ENCODE results near the gene TBCD.

DNA sequence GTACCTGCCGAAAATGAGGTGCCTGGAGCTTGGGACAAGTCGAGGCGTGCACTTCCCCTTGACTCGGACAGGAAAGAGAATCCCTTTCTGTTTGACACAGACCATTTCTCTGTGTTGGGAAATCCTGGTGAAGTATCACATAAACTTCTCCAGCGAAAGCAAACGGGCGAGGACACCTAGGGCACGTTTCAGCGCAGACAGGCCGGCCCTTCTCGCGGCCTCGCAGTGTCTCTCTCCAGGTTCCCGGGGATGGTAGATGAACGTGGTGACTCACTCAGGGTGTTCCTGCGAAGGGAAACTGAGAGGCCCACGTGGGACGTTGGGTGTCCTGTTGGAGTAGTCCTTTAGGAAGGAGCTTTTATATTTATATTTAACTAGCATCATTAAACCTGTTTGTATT lies 124.3 kb downstream of the TBCD start:
- no peak for TF ChIP-seq EZH2phosphoT487 (conservative IDR thresholded peaks at IDR 0.05; ENCODE audit: low read length)
- TF ChIP-seq, protein P1, sequence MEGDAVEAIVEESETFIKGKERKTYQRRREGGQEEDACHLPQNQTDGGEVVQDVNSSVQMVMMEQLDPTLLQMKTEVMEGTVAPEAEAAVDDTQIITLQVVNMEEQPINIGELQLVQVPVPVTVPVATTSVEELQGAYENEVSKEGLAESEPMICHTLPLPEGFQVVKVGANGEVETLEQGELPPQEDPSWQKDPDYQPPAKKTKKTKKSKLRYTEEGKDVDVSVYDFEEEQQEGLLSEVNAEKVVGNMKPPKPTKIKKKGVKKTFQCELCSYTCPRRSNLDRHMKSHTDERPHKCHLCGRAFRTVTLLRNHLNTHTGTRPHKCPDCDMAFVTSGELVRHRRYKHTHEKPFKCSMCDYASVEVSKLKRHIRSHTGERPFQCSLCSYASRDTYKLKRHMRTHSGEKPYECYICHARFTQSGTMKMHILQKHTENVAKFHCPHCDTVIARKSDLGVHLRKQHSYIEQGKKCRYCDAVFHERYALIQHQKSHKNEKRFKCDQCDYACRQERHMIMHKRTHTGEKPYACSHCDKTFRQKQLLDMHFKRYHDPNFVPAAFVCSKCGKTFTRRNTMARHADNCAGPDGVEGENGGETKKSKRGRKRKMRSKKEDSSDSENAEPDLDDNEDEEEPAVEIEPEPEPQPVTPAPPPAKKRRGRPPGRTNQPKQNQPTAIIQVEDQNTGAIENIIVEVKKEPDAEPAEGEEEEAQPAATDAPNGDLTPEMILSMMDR (IDR thresholded peaks at IDR 0.05; ENCODE audit: insufficient read depth, low read length, poor library complexity, severe bottlenecking), result no peak
